Measurements from ENCODE around the gene CNTNAP2.

Gene CNTNAP2

DNA sequence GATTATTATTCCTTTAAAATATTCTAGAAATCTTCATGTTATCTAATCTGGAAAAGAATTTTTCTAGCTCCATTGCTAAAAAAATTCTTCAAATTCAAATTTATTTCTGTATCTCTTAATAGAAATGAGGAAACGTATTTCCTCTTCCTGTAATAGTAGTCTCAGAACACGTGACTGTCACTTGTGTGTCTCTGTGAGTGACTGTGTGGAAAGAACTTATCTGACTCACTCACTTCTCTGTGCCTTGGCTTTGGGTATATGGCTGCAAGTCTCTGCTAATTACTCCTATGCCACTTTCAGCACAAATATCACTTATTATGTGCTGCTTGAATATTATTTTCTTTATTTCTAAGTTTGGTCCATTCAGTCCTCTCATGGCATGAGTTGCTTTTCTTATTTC lies 132.7 kb downstream of the CNTNAP2 start:
- H3K4me3 ChIP-seq (replicated peaks; ENCODE audit: low read depth, low read length), result no peak overlapping the region
- DNase-seq (ENCODE audit: extremely low read depth, low read depth), result no peak
- TF ChIP-seq, protein P1, sequence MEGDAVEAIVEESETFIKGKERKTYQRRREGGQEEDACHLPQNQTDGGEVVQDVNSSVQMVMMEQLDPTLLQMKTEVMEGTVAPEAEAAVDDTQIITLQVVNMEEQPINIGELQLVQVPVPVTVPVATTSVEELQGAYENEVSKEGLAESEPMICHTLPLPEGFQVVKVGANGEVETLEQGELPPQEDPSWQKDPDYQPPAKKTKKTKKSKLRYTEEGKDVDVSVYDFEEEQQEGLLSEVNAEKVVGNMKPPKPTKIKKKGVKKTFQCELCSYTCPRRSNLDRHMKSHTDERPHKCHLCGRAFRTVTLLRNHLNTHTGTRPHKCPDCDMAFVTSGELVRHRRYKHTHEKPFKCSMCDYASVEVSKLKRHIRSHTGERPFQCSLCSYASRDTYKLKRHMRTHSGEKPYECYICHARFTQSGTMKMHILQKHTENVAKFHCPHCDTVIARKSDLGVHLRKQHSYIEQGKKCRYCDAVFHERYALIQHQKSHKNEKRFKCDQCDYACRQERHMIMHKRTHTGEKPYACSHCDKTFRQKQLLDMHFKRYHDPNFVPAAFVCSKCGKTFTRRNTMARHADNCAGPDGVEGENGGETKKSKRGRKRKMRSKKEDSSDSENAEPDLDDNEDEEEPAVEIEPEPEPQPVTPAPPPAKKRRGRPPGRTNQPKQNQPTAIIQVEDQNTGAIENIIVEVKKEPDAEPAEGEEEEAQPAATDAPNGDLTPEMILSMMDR (IDR thresholded peaks at IDR 0.05; ENCODE audit: low read depth, low read length, missing control alignments), result no peak

DNA sequence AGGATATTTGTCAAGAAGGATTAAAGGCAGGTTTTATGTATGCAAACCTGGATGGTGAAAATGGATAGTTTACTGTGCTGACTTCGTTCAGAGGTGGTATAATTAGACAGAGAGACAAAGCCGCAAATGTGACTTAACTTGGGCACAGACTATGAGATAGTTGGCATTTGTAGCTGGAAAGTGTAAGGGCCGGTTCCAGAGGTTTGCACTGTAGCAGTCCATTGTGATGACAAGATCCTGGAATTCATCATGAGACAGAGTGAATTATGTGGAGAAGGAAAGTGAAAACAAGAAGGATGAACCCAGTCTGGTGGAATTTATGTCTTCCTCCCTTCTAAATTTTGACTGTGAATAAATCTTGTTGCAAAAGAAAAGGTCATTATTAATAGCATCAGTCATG lies 139.0 kb downstream of the CNTNAP2 start:
- no peak for DNase-seq (ENCODE audit: extremely low read depth, low read depth)
- no peak overlapping the region for H3K4me3 ChIP-seq (replicated peaks; ENCODE audit: low read depth, low read length)
- TF ChIP-seq, protein P1 (IDR thresholded peaks at IDR 0.05; ENCODE audit: low read depth, low read length, missing control alignments), result no peak

DNA sequence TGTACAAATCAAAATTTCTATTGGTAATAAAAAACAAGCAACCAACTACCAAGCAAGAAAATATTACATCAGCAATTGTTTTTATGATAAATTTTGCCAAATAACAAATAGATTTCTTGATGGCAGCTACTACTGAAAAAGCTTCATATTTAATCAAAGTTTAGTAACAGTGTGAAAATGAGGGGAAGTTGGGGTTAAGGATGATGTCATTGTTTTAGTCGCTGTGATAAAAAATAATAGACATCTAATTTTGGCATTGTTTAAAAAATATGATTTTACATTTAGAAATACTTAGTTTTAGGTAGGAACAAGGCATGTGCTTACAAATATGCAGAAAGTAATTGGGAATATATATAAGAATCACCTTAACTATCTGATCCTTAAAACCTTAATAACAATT lies 145.9 kb downstream of the CNTNAP2 start:
- DNase-seq (ENCODE audit: extremely low read depth, low read depth), result no peak
- no peak overlapping the region for H3K4me3 ChIP-seq (replicated peaks; ENCODE audit: low read depth, low read length)
- TF ChIP-seq, protein P1 (IDR thresholded peaks at IDR 0.05; ENCODE audit: low read depth, low read length, missing control alignments), result no peak

DNA sequence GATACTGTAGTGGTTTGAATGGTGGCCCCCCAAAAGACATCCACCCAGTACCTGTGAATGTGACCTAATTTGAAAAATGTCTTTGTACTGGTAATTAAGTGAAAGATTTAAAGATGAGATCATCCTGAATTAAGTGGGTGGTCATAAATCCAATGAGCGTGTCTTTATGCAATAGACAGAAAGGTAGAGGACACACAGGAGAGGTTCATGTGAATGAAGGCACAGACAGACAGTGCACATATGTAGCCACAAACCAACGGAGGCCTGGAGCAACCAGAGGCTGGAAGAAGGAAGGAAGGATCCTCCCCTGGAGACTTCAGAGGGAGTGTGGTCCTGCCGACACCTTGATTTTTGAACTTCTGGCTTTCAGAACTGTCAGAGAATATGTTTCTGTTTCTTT lies 160.3 kb downstream of the CNTNAP2 start:
- TF ChIP-seq, protein P1 (IDR thresholded peaks at IDR 0.05; ENCODE audit: low read depth, low read length, missing control alignments), result no peak
- H3K4me3 ChIP-seq (replicated peaks; ENCODE audit: low read depth, low read length), result no peak overlapping the region
- no peak for DNase-seq (ENCODE audit: extremely low read depth, low read depth)

DNA sequence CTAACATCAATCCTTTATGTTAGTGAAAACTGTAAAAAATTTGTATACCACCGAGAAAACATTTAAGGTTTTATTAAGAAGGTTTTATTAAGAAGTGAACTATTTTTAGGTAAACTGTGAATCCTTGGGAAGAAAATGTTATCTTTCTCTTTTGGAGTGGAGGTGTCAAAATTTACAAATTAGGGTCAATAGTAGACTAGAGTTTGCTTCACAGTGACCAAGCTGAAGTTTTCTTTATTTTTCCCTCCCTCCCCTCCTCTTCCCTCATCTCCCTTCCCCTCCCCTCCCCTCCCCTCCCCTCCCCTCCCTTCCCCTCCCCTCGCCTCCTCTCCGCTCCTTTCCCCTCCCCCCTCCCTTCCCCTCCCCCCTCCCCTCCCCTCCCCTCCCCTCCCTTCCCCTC lies 168.8 kb downstream of the CNTNAP2 start:
- TF ChIP-seq, protein P1 (IDR thresholded peaks at IDR 0.05; ENCODE audit: low read depth, low read length, missing control alignments), result no peak
- H3K4me3 ChIP-seq (replicated peaks; ENCODE audit: low read depth, low read length), result no peak overlapping the region
- no peak for DNase-seq (ENCODE audit: extremely low read depth, low read depth)

DNA sequence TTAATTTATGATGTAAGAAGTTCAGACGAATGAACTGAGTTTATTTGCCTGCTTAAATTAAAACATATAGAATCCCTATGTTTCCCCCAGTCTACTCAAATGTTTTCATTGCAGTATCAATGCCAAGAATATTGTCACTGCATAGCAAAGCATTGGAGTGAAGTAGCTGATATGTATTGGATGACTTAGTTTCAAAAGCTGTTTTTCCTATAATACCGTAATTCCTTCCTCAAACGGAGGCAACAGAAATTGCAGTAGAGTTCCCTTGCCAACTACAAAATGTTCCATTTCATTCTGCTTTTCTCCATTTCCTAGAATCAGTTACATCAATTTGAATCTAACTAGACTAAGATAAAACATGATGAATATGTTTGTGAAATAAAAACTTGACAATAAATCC lies 174.1 kb downstream of the CNTNAP2 start:
- no peak for DNase-seq (ENCODE audit: extremely low read depth, low read depth)

DNA sequence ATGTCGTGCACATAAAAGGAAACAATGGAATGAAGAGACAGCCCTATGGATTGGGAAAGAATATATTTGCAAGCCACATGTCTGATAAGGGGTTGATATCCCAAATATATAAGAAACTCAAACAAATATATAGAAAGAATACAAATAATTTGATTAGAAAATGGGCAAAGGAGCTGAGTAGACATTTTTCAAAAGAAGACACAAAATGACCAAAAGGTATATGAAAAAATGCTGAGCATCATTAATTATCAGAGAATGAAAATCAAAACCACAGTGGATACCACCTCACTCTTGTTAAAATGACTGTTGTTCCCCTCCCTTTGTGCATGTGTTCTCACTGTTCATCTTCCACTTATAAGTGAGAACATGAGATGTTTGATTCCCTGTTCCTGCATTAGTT lies 175.3 kb downstream of the CNTNAP2 start:
- H3K4me3 ChIP-seq (replicated peaks; ENCODE audit: low read depth, low read length), result no peak overlapping the region
- DNase-seq (ENCODE audit: extremely low read depth, low read depth), result no peak
- TF ChIP-seq, protein P1 (IDR thresholded peaks at IDR 0.05; ENCODE audit: low read depth, low read length, missing control alignments), result no peak

More for the DNA sequence above, 174.1 kb downstream of the CNTNAP2 start:
- TF ChIP-seq, protein P1 (IDR thresholded peaks at IDR 0.05; ENCODE audit: low read depth, low read length, missing control alignments), result no peak
- H3K4me3 ChIP-seq (replicated peaks; ENCODE audit: low read depth, low read length), result no peak overlapping the region
